NT2/D1 (cell line): ENCODE measurements around the gene ANKRD40CL.
"Not testable (repeated sequence)": the region's sequence is repeated elsewhere in the genome, so short reads cannot be mapped to it uniquely, and the experiment has no call there.

Source experiments
- DNase-seq: peaks from one replicate; pipeline ENCODE4 v3.0.0-alpha.2; 2011; ENCODE audit warnings: low read depth, low spot score
- H3K27me3 ChIP-seq: 2 replicates; pipeline ENCODE4 v1.6.0; 2011; ENCODE audit warnings: mild to moderate bottlenecking; ENCODE audit not compliant: insufficient read length, insufficient read depth
- H3K36me3 ChIP-seq: 2 replicates; pipeline ENCODE4 v1.6.1; 2011; ENCODE audit warnings: mild to moderate bottlenecking, low read length, mixed read lengths; ENCODE audit not compliant: insufficient read depth, insufficient read length
- H3K4me1 ChIP-seq: 2 replicates; pipeline ENCODE4 v1.5.1; 2011; ENCODE audit not compliant: insufficient read depth, insufficient read length
- H3K4me3 ChIP-seq: 2 replicates; pipeline ENCODE4 v1.5.1; 2011; ENCODE audit warnings: low read depth; ENCODE audit not compliant: insufficient read length
- H3K9ac ChIP-seq: 2 replicates; pipeline ENCODE4 v1.6.0; 2011; ENCODE audit warnings: low read depth; ENCODE audit not compliant: insufficient read length
- H3K9me3 ChIP-seq: 2 replicates; pipeline ENCODE4 v1.5.1; 2011; ENCODE audit warnings: mild to moderate bottlenecking, low read length; ENCODE audit not compliant: insufficient read depth
- SUZ12 ChIP-seq: IDR thresholded peaks from 2 replicates; pipeline ENCODE4 v1.6.1; 2011; ENCODE audit not compliant: insufficient read length, insufficient read depth; ENCODE audit errors: extremely low read depth
- YY1 ChIP-seq: IDR thresholded peaks from 2 replicates; pipeline ENCODE4 v1.6.1; 2011; ENCODE audit not compliant: insufficient read length, insufficient read depth
- ZNF274 ChIP-seq: IDR thresholded peaks from 2 replicates; pipeline ENCODE4 v1.6.1; 2011; ENCODE audit warnings: mild to moderate bottlenecking, low read depth, low read length

Gene ANKRD40CL

GRCh38 chr17:50728881-50729765, 38.2 kb downstream of the ANKRD40CL start:
- TF ChIP-seq SUZ12 (no peak), YY1 (no peak), ZNF274 (no peak)
- DNase-seq: no peak
- Histone ChIP-seq H3K9ac (no peak overlapping the region), H3K27me3 (no peaks in the 10 kb centered on the region), H3K9me3 (no peaks in the 10 kb centered on the region), H3K36me3 (peaks cover 37% of the 10 kb centered on the region), H3K4me1 (no peaks in the 10 kb centered on the region), H3K4me3 (no peak overlapping the region)

GRCh38 chr17:50728112-50728429, 39.2 kb downstream of the ANKRD40CL start:
- Histone ChIP-seq H3K36me3 (peaks cover 34% of the 10 kb centered on the region), H3K4me1 (no peaks in the 10 kb centered on the region)
- no peak for TF ChIP-seq ZNF274

GRCh38 chr17:50725769-50726655, 41.3 kb downstream of the ANKRD40CL start:
- Histone ChIP-seq H3K9me3 (no peaks in the 10 kb centered on the region), H3K4me3 (no peak overlapping the region), H3K27me3 (no peaks in the 10 kb centered on the region), H3K36me3 (peaks cover 38% of the 10 kb centered on the region), H3K9ac (no peak overlapping the region), H3K4me1 (no peaks in the 10 kb centered on the region)
- DNase-seq: no peak
- TF ChIP-seq ZNF274: no peak
- TF ChIP-seq SUZ12: no peak
- TF ChIP-seq YY1: no peak

More at GRCh38 chr17:50728112-50728429, 39.2 kb downstream of the ANKRD40CL start:
- Histone ChIP-seq H3K9ac (no peak overlapping the region), H3K27me3 (no peaks in the 10 kb centered on the region), H3K4me3 (no peak overlapping the region), H3K9me3 (no peaks in the 10 kb centered on the region)
- no peak for DNase-seq

GRCh38 chr17:50724622-50725021, 42.7 kb downstream of the ANKRD40CL start:
- DNase-seq, H3K4me3 ChIP-seq, H3K4me1 ChIP-seq, H3K9me3 ChIP-seq, H3K27me3 ChIP-seq, H3K9ac ChIP-seq: not testable (repeated sequence)
- peaks cover 33% of the 10 kb centered on the region for H3K36me3 ChIP-seq

GRCh38 chr17:50722746-50723145, 44.6 kb downstream of the ANKRD40CL start:
- no peaks in the 10 kb centered on the region for H3K27me3 ChIP-seq
- DNase-seq: no peak
- H3K9ac ChIP-seq: peak overlapping the region; percentile 12
- TF ChIP-seq YY1: no peak
- TF ChIP-seq SUZ12: no peak
- no peak for TF ChIP-seq ZNF274
- peaks cover 23% of the 10 kb centered on the region for H3K36me3 ChIP-seq
- no peak overlapping the region for H3K4me3 ChIP-seq
- H3K4me1 ChIP-seq: no peaks in the 10 kb centered on the region
- H3K9me3 ChIP-seq: no peaks in the 10 kb centered on the region

GRCh38 chr17:50721194-50722010, 45.9 kb downstream of the ANKRD40CL start:
- DNase-seq: no peak
- Histone ChIP-seq H3K9me3 (no peaks in the 10 kb centered on the region), H3K36me3 (peaks cover 19% of the 10 kb centered on the region), H3K4me1 (no peaks in the 10 kb centered on the region), H3K9ac (peak overlapping the region; percentile 99), H3K4me3 (peak overlapping the region; percentile 94), H3K27me3 (no peaks in the 10 kb centered on the region)
- no peak for TF ChIP-seq SUZ12
- no peak for TF ChIP-seq YY1
- TF ChIP-seq ZNF274: no peak
